Endothelial cell of umbilical vein (primary cell): ENCODE results near the gene FERMT2. TPM values are rescaled to one million over a fixed set of nuclear protein-coding genes. Genes with fewer than 3 reads are reported as not detected.

Experiments used
- BruUV-seq: library from RNA; stranded (reverse); fragments of 400-500 nt; replicated peaks from 2 replicates; lab custom pipeline; 2021; lab: Mats Ljungman, UMichigan
- CTCF ChIA-PET: fragments of 300-600, 350-600 bp; sonication (Branson Sonifier 250); formaldehyde crosslinking; loops from one replicate; lab custom pipeline; 2021; ENCODE audit warnings: antibody characterized with exemption, inconsistent platforms; lab: Charles Lee
- POLR2A ChIA-PET: fragments of 300-600, 350-600 bp; sonication (Branson Sonifier 250); formaldehyde crosslinking; loops from one replicate; lab custom pipeline; 2021; ENCODE audit warnings: antibody characterized with exemption, inconsistent platforms; lab: Charles Lee
- DNase-seq: peaks from one replicate; pipeline ENCODE4 v3.0.0-alpha.2; 2011; ENCODE audit warnings: low read depth, low spot score
- FAIRE-seq: peaks from 2 replicates; lab custom pipeline; 2011; peaks lifted over from hg19 to GRCh38; lab: Jason Lieb, UNC
- H2AFZ ChIP-seq: 2 replicates; pipeline ENCODE4 v1.6.0; 2012; ENCODE audit warnings: low read depth, low read length, control low read depth, inconsistent platforms
- H3K27ac ChIP-seq: 2 replicates; pipeline ENCODE4 v1.5.1; 2011; ENCODE audit warnings: low read depth, mild to moderate bottlenecking, control low read depth, low read length, moderate library complexity; ENCODE audit not compliant: insufficient read depth
- H3K27me3 ChIP-seq, 2 experiments: 2 replicates each; pipeline versions ENCODE4 v1.6.0 to v1.6.1; 2011; ENCODE audit warnings: low read length in 2 of 2, mixed read lengths in 1 of 2; ENCODE audit not compliant: control insufficient read depth in 2 of 2, insufficient read depth in 2 of 2
- H3K36me3 ChIP-seq, 2 experiments: 2 replicates in 1 of 2; 3 replicates in 1 of 2; pipeline ENCODE4 v1.5.1; 2011; ENCODE audit warnings: low read length in 2 of 2, mild to moderate bottlenecking in 1 of 2, moderate library complexity in 1 of 2; ENCODE audit not compliant: control insufficient read depth in 2 of 2, insufficient read depth in 2 of 2; ENCODE audit errors: extremely low read depth in 1 of 2
- H3K4me1 ChIP-seq: 3 replicates; pipeline ENCODE4 v1.5.1; 2011; ENCODE audit warnings: mild to moderate bottlenecking, low read length; ENCODE audit not compliant: control insufficient read depth, insufficient read depth; ENCODE audit errors: extremely low read depth
- H3K4me2 ChIP-seq: 2 replicates; pipeline ENCODE4 v1.6.1; 2011; ENCODE audit warnings: low read length, control low read depth, mixed read lengths; ENCODE audit not compliant: insufficient read depth
- H3K4me3 ChIP-seq, 3 experiments: fragments of 200-600 bp in 1 of 3; sonication (generic), shearing (Covaris generic) in 1 of 3; replicated peaks in 1 of 3; 2 replicates each; pipeline ENCODE4 v1.5.1; 2011 to 2016; ENCODE audit warnings: control low read depth in 3 of 3, low read length in 3 of 3, mild to moderate bottlenecking in 2 of 3, inconsistent platforms in 1 of 3, low read depth in 1 of 3, moderate library complexity in 1 of 3; ENCODE audit not compliant: insufficient read depth in 1 of 3
- H3K79me2 ChIP-seq: 2 replicates; pipeline ENCODE4 v1.6.0; 2012; ENCODE audit warnings: low read length, inconsistent platforms; ENCODE audit not compliant: control insufficient read depth, insufficient read depth
- H3K9ac ChIP-seq: replicated peaks from 2 replicates; pipeline ENCODE3; 2011; ENCODE audit warnings: low read length, control low read depth; ENCODE audit not compliant: insufficient read depth; ENCODE audit errors: extremely low read depth
- H3K9me1 ChIP-seq: replicated peaks from 3 replicates; pipeline ENCODE4 v1.6.0; 2011; ENCODE audit warnings: mild to moderate bottlenecking, low read length; ENCODE audit not compliant: control insufficient read depth, insufficient read depth; ENCODE audit errors: extremely low read depth
- H3K9me3 ChIP-seq: replicated peaks from 2 replicates; pipeline ENCODE4 v1.5.1; 2012; ENCODE audit warnings: low read length, inconsistent platforms; ENCODE audit not compliant: control insufficient read depth, insufficient read depth
- H4K20me1 ChIP-seq: replicated peaks from 2 replicates; pipeline ENCODE3; 2011; ENCODE audit warnings: mild to moderate bottlenecking, low read length; ENCODE audit not compliant: control insufficient read depth, insufficient read depth; ENCODE audit errors: extremely low read depth
- EZH2 ChIP-seq: IDR thresholded peaks from 2 replicates; pipeline ENCODE4 v1.6.1; 2012; ENCODE audit warnings: borderline replicate concordance, low read depth, mild to moderate bottlenecking, moderate library complexity, low read length, inconsistent platforms; ENCODE audit not compliant: severe bottlenecking
- FOS ChIP-seq: IDR thresholded peaks from 2 replicates; pipeline ENCODE4 v1.6.1; 2011; ENCODE audit warnings: mild to moderate bottlenecking, low read length, moderate library complexity, borderline replicate concordance; ENCODE audit not compliant: insufficient read depth
- GATA2 ChIP-seq: IDR thresholded peaks from 2 replicates; pipeline ENCODE4 v1.7.0; 2011; ENCODE audit warnings: low read depth, mild to moderate bottlenecking, moderate library complexity, mixed read lengths, low read length; ENCODE audit not compliant: insufficient read length, insufficient read depth
- JUN ChIP-seq: IDR thresholded peaks from 2 replicates; pipeline ENCODE4 v1.6.1; 2011; ENCODE audit warnings: borderline replicate concordance, low read depth; ENCODE audit not compliant: insufficient read length, insufficient read depth
- MYC ChIP-seq: IDR thresholded peaks from one replicate; pipeline ENCODE4 v1.6.1; 2011; ENCODE audit warnings: mild to moderate bottlenecking, low read depth, low read length
- POLR2A ChIP-seq: IDR thresholded peaks from 2 replicates; pipeline ENCODE4 v1.6.1; 2012; ENCODE audit warnings: low read depth, mild to moderate bottlenecking, control low read depth, low read length
- POLR2AphosphoS5 ChIP-seq: IDR thresholded peaks from 2 replicates; pipeline ENCODE4 v1.6.1; 2012; ENCODE audit warnings: low read depth, mild to moderate bottlenecking, control low read depth, low read length, moderate library complexity; ENCODE audit not compliant: insufficient read depth
- dilution Hi-C: fragments of 300-500 bp; cut with MboI; formaldehyde crosslinking; loops from one replicate; pipeline ENCODE4 v1.15.0; 2019; ENCODE audit warnings: low sequenced_read_pairs; ENCODE audit not compliant: extremely low pct_ligation_motif_present
- intact Hi-C: fragments of 100-400 bp; cut with micrococcal nuclease; formaldehyde crosslinking; loops from one replicate; pipeline ENCODE4 v1.10.0; 2022
- polyA plus RNA-seq, 4 experiments: library from polyadenylated mRNA; depleted of rRNA in 3 of 4; stranded (reverse) in 3 of 4; unstranded in 1 of 4; fragments of >200 nt; gene quantifications; 2 replicates each; pipeline versions ENCODE4 v1.2.1 to v1.2.3, GENCODE V29; 2011 to 2012; ENCODE audit warnings: missing spikeins in 1 of 4
- total RNA-seq: library from RNA; stranded (reverse); gene quantifications from 2 replicates; pipeline ENCODE4 v1.2.3, GENCODE V29; 2021
- TF ChIP-seq, protein P1 (sequence below), 2 donors: IDR thresholded peaks; 1 replicate in 1 of 2; 2 replicates in 1 of 2; pipeline ENCODE4 v1.5.1; 2011; ENCODE audit warnings: low read length in 2 of 2, mild to moderate bottlenecking in 2 of 2, moderate library complexity in 2 of 2, control low read depth in 1 of 2, inconsistent platforms in 1 of 2, low read depth in 1 of 2; ENCODE audit not compliant: insufficient read depth in 1 of 2; ENCODE audit errors: extremely low read depth in 1 of 2
- TF ChIP-seq, protein P2 (sequence below): IDR thresholded peaks from 2 replicates; pipeline ENCODE4 v1.6.1; 2011; ENCODE audit not compliant: insufficient read depth, insufficient read length

The FERMT2 gene
- total and polyA plus RNA-seq, 2 donors (not counting 3 experiments of a cell fraction or from before 2014, with no cell fraction given), result 58.7 to 108 TPM

DNA sequence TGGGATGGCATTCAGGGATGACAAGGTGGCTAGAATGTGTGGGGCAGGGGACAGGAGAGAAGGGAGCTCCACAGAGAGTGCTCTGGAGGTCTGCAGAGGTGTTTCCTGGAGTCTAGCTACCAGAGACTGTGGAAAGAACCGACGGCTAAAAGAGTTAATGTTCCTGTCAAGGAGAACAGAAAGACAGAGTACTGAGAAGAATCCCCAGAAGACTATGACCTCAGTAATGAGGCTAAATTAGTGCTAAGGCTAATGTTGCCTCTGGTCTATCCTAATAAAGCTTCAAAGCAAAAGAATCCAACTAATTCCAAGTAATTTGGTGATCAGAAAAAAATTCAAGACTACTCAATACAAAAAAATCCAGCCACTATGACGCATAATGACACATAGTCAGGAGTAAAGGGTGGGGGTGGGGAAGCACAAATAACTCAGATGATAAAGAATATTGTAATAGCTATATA lies 44.7 kb downstream of the FERMT2 start:
- Histone ChIP-seq H3K4me1 (peaks cover 48% of the 10 kb centered on the region), H2AFZ (no peak overlapping the region), H3K4me2 (peak overlapping the region; percentile 71), H3K9ac (peak overlapping the region; percentile 7), H3K9me3 (no peaks in the 10 kb centered on the region), H3K9me1 (no peaks in the 10 kb centered on the region), H3K36me3 (peaks cover 2 to 3% of the 10 kb centered on the region in 2 experiments), H4K20me1 (no peaks in the 10 kb centered on the region), H3K27ac (peak overlapping the region; percentile 77), H3K4me3 (no peak overlapping the region), H3K79me2 (peaks cover 71% of the 10 kb centered on the region), H3K27me3 (no peaks in the 10 kb centered on the region)
- TF ChIP-seq GATA2 (no peak), MYC (no peak), JUN (peak; percentile 92), POLR2A (no peak), FOS (peak; percentile 96), EZH2 (no peak), POLR2AphosphoS5 (peak; percentile 66)
- TF ChIP-seq, protein P1, sequence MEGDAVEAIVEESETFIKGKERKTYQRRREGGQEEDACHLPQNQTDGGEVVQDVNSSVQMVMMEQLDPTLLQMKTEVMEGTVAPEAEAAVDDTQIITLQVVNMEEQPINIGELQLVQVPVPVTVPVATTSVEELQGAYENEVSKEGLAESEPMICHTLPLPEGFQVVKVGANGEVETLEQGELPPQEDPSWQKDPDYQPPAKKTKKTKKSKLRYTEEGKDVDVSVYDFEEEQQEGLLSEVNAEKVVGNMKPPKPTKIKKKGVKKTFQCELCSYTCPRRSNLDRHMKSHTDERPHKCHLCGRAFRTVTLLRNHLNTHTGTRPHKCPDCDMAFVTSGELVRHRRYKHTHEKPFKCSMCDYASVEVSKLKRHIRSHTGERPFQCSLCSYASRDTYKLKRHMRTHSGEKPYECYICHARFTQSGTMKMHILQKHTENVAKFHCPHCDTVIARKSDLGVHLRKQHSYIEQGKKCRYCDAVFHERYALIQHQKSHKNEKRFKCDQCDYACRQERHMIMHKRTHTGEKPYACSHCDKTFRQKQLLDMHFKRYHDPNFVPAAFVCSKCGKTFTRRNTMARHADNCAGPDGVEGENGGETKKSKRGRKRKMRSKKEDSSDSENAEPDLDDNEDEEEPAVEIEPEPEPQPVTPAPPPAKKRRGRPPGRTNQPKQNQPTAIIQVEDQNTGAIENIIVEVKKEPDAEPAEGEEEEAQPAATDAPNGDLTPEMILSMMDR (IDR thresholded peaks at IDR 0.05; ENCODE audit: extremely low read depth in 1 of 2, insufficient read depth in 1 of 2, low read depth in 1 of 2, low read length in 2 of 2), result no peak
- TF ChIP-seq, protein P2, sequence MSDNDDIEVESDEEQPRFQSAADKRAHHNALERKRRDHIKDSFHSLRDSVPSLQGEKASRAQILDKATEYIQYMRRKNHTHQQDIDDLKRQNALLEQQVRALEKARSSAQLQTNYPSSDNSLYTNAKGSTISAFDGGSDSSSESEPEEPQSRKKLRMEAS, result no peak
- dilution Hi-C loops (no loop called here), intact Hi-C loops (loop anchor here (1.0 to 2.0 kb wide), 2 partner anchors 12 to 45 kb away; partner anchors contain the start of gene FERMT2)
- DNase-seq (peak; percentile 75), FAIRE-seq (no peak)
- ChIA-PET POLR2A (interaction anchor here (0.6 to 1.0 kb wide), 3 partner anchors 42 to 50 kb away, joined by 3 to 6 read pairs (median 3); partner anchors contain the start of gene FERMT2), CTCF (interaction anchor here (0.6 to 1.7 kb wide), 13 partner anchors 10 to 399 kb away, joined by 3 to 11 read pairs (median 5); no protein-coding TSS in a partner anchor)
- no TSS peak for BruUV-seq
